ENCODE results near the gene FAM98B. TPM values are rescaled to one million over a fixed set of nuclear protein-coding genes. Genes with fewer than 3 reads are reported as not detected.

The FAM98B gene
- total RNA-seq, 1 experiment from 2014 or later, result 38.1 TPM

DNA sequence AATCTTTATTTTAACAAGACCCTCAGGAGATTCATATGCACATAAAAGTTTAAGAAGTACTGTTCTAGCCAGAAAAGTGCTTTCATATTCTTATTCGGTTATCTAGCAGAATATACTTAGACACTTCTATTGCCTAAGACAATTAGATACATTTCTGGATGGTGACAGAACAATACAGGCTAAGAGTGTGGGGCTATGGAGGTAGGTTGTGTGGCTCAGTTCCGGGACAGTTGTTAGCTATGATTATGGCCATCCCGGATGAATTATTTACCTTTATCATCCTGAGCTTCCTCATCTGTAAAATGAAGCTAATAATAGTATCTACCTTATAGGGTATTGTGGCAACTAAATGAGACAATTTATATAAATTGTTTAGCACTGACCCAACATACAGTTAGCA, 6.6 kb downstream of the FAM98B start:
- ATAC-seq, result no peak
- H3K27me3 Mint-ChIP-seq (ENCODE audit: low read depth), result no peaks in the 10 kb centered on the region
- H3K4me3 Mint-ChIP-seq, result no peak overlapping the region
- H3K9me3 Mint-ChIP-seq, result no peaks in the 10 kb centered on the region
- H3K36me3 Mint-ChIP-seq, result no peaks in the 10 kb centered on the region
- peaks cover 13% of the 10 kb centered on the region for H3K4me1 Mint-ChIP-seq
- ChIA-PET CTCF (interaction anchor here (1.1 to 1.4 kb wide), 4 partner anchors 14 to 239 kb away, joined by 3 to 6 read pairs (median 4); partner anchors contain the start of gene RASGRP1), POLR2A (no interaction called here)
- DNase-seq (ENCODE audit: low spot score), result no peak
- TF ChIP-seq CBFB (CRISPR knock-in tag; IDR thresholded peaks at IDR 0.05; ENCODE audit: low read depth), result no peak
- TF ChIP-seq, protein P1, sequence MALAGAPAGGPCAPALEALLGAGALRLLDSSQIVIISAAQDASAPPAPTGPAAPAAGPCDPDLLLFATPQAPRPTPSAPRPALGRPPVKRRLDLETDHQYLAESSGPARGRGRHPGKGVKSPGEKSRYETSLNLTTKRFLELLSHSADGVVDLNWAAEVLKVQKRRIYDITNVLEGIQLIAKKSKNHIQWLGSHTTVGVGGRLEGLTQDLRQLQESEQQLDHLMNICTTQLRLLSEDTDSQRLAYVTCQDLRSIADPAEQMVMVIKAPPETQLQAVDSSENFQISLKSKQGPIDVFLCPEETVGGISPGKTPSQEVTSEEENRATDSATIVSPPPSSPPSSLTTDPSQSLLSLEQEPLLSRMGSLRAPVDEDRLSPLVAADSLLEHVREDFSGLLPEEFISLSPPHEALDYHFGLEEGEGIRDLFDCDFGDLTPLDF (CRISPR knock-in tag; IDR thresholded peaks at IDR 0.05), result no peak
- TF ChIP-seq OVOL2 (CRISPR knock-in tag; IDR thresholded peaks at IDR 0.05; ENCODE audit: borderline replicate concordance), result no peak
- no peak for TF ChIP-seq MYBL2 (CRISPR knock-in tag; IDR thresholded peaks at IDR 0.05)
- no peak for TF ChIP-seq ZNF317 (CRISPR knock-in tag; IDR thresholded peaks at IDR 0.05; ENCODE audit: borderline replicate concordance, low read depth)
- TF ChIP-seq IRF2 (CRISPR knock-in tag; IDR thresholded peaks at IDR 0.05; ENCODE audit: borderline replicate concordance, low read depth), result no peak
- TF ChIP-seq, protein P2, sequence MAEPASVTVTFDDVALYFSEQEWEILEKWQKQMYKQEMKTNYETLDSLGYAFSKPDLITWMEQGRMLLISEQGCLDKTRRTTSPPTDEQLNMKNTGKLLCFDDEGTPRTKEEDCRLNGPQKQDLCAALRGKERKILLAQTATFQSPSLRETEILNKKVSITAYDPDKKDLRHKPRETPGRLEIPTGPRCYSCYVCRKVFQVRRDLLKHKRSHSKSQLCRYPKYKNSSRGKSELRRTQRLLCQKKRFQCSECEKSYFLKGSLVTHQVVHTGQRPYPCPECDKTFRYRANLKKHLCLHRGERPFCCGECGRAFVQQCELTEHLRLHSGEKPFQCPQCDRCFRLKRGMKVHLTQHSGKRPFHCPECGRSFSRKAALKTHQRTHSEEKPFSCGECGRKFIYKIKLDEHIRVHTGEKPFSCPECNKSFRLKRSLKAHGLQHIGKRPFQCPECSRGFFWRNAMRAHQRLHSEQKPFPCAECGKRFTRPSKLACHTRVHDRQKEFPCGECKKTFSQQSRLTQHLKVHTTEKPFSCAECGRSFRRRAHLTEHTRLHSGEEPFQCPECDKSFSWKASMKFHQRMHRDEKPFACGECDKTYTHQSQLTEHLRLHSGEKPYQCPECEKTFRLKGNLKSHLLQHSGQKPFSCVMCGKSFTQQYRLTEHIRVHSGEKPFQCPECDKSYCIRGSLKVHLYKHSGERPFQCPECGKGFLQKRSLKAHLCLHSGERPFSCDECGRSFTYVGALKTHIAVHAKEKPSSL (CRISPR knock-in tag; conservative IDR thresholded peaks at IDR 0.05), result no peak
- H3K27ac Mint-ChIP-seq, result no peak overlapping the region

DNA sequence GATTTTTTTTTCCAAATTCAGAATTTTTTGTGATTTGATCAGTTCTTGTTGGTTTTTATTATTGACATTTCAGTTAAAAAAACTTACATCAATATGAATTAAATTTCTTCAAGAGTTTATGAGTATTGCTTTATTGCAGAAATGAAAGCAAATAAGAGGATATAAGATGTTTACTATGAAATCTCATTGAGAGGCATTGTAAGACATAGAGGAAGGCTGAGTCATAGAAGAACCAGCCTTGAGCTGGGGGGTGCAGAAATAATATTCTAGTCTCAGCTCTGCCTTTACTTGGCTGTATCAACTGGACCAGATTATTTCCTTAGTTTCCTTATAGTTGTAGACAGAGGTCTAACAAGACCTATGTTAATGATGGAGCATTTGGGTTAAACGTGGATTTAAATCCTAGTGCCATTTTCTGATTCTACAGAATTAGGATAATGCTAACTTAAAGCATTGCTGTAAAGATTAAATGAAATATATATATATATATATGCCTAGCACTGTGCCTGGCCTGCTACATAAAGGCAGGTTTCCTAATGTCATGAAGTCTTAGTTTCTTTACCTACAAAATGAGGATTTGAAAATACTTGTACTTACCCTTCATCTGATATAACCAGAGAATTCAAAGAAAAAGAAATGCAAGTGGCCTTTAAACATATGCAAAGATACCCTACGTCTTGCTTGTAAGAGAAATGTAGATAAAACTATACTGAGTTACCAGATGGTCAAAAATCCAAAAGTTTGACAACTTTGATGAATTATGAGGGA, 7.3 kb downstream of the FAM98B start:
- POLR2A ChIA-PET, result no interaction called here
- TF ChIP-seq NR1H2 (CRISPR knock-in tag; IDR thresholded peaks at IDR 0.05) (no peak), NR3C1 (CRISPR knock-in tag; conservative IDR thresholded peaks at IDR 0.05; ENCODE audit: low read depth) (no peak), ELF4 (CRISPR knock-in tag; IDR thresholded peaks at IDR 0.05; ENCODE audit: low read depth) (no peak)
- TF ChIP-seq, protein P1 (CRISPR knock-in tag; IDR thresholded peaks at IDR 0.05), result no peak
- no peak for DNase-seq (ENCODE audit: low spot score)

DNA sequence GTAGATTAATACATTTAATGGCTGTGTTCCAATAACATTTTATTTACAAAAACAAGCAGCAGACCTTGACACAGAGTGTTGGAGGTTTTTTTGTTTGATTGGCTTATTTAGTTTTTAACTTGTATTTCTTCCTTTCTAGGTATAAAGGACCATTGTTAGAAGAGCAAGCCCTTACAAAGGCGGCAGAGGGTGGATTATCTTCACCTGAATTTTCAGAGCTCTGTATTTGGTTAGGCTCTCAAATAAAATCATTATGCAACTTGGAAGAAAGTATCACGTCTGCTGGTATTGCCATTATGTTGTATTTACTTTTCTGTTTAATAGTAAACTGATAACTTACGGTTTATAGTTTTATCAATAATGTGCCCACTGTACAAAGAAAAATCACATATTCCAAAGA, 10.0 kb downstream of the FAM98B start:
- no peak for TF ChIP-seq ZNF121 (CRISPR knock-in tag; IDR thresholded peaks at IDR 0.05)
- TF ChIP-seq SOX15 (CRISPR knock-in tag; IDR thresholded peaks at IDR 0.05), result no peak
- TF ChIP-seq FOXK1 (CRISPR knock-in tag; IDR thresholded peaks at IDR 0.05), result no peak
- no peak for TF ChIP-seq NR1H2 (CRISPR knock-in tag; IDR thresholded peaks at IDR 0.05)
- TF ChIP-seq TEAD1 (CRISPR knock-in tag; IDR thresholded peaks at IDR 0.05), result no peak
- TF ChIP-seq, protein P3, sequence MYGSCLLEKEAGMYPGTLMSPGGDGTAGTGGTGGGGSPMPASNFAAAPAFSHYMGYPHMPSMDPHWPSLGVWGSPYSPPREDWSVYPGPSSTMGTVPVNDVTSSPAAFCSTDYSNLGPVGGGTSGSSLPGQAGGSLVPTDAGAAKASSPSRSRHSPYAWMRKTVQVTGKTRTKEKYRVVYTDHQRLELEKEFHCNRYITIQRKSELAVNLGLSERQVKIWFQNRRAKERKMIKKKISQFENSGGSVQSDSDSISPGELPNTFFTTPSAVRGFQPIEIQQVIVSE (CRISPR knock-in tag; IDR thresholded peaks at IDR 0.05; ENCODE audit: borderline replicate concordance), result no peak
- TF ChIP-seq, protein P4, sequence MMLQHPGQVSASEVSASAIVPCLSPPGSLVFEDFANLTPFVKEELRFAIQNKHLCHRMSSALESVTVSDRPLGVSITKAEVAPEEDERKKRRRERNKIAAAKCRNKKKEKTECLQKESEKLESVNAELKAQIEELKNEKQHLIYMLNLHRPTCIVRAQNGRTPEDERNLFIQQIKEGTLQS (CRISPR knock-in tag; conservative IDR thresholded peaks at IDR 0.05), result no peak
- no peak for TF ChIP-seq ZNF263 (CRISPR knock-in tag; IDR thresholded peaks at IDR 0.05; ENCODE audit: low read depth)
- TF ChIP-seq, protein P5, sequence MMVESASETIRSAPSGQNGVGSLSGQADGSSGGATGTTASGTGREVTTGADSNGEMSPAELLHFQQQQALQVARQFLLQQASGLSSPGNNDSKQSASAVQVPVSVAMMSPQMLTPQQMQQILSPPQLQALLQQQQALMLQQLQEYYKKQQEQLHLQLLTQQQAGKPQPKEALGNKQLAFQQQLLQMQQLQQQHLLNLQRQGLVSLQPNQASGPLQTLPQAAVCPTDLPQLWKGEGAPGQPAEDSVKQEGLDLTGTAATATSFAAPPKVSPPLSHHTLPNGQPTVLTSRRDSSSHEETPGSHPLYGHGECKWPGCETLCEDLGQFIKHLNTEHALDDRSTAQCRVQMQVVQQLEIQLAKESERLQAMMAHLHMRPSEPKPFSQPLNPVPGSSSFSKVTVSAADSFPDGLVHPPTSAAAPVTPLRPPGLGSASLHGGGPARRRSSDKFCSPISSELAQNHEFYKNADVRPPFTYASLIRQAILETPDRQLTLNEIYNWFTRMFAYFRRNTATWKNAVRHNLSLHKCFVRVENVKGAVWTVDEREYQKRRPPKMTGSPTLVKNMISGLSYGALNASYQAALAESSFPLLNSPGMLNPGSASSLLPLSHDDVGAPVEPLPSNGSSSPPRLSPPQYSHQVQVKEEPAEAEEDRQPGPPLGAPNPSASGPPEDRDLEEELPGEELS (CRISPR knock-in tag; IDR thresholded peaks at IDR 0.05), result no peak
- TF ChIP-seq CREB1 (CRISPR knock-in tag; IDR thresholded peaks at IDR 0.05), result no peak
- TF ChIP-seq, protein P6, sequence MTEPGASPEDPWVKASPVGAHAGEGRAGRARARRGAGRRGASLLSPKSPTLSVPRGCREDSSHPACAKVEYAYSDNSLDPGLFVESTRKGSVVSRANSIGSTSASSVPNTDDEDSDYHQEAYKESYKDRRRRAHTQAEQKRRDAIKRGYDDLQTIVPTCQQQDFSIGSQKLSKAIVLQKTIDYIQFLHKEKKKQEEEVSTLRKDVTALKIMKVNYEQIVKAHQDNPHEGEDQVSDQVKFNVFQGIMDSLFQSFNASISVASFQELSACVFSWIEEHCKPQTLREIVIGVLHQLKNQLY (CRISPR knock-in tag; IDR thresholded peaks at IDR 0.05), result no peak
- TF ChIP-seq ZNF671 (CRISPR knock-in tag; IDR thresholded peaks at IDR 0.05), result no peak
- TF ChIP-seq ETV6 (CRISPR knock-in tag; IDR thresholded peaks at IDR 0.05), result no peak
- no peak for TF ChIP-seq ZNF416 (CRISPR knock-in tag; IDR thresholded peaks at IDR 0.05)
- ChIA-PET CTCF (interaction anchor here (1.4 to 3.5 kb wide), 4 partner anchors 9 to 236 kb away, joined by 4 to 10 read pairs (median 5); partner anchors contain the start of gene FAM98B), POLR2A (interaction anchor here (0.9 kb wide), 1 partner anchor 10 kb away, joined by 4 read pairs; the partner anchor contains the start of gene FAM98B)
- no peak for DNase-seq (ENCODE audit: low spot score)
- H3K4me1 Mint-ChIP-seq, result peaks cover 9% of the 10 kb centered on the region
- ATAC-seq, result no peak
- H3K36me3 Mint-ChIP-seq, result peaks cover 12% of the 10 kb centered on the region; the same call in 1 of the 2 replicates
- H3K9me3 Mint-ChIP-seq, result no peaks in the 10 kb centered on the region
- H3K27ac Mint-ChIP-seq, result no peak overlapping the region
- H3K4me3 Mint-ChIP-seq, result no peak overlapping the region
- H3K27me3 Mint-ChIP-seq (ENCODE audit: low read depth), result no peaks in the 10 kb centered on the region

More for the DNA sequence above, 7.3 kb downstream of the FAM98B start:
- Mint-ChIP-seq H3K27me3 (ENCODE audit: low read depth) (no peaks in the 10 kb centered on the region), H3K27ac (no peak overlapping the region), H3K4me3 (no peak overlapping the region), H3K4me1 (peaks cover 9% of the 10 kb centered on the region), H3K9me3 (no peaks in the 10 kb centered on the region), H3K36me3 (no peaks in the 10 kb centered on the region)
- ATAC-seq, result no peak
- CTCF ChIA-PET, result interaction anchor here (1.1 to 1.4 kb wide), 4 partner anchors 13 to 239 kb away, joined by 3 to 6 read pairs (median 4); partner anchors contain the start of gene RASGRP1
